ENCODE data around the gene FSIP1.
"Not testable (repeated sequence)": the region's sequence is repeated elsewhere in the genome, so short reads cannot be mapped to it uniquely, and the experiment has no call there.

FSIP1 gene

DNA sequence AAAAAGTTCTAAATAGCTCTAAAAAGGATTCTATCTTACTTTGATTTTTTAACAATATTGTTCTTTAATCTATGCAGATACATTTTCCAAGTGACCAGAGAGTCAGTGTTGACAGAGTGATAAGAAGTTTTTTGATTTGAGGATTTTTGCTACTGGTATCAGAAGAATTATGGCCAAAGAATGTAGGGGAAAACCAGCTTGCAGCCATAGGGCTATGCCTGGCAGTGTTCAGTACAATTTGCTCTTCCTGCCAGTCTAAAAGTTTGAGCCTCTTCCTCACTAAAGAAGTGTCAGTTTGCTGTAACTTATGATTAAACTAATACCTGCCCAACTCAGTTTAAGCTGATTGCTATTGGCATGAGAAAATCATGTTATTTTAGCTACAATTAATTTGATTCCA, 35.3 kb upstream of the FSIP1 start:
- TF ChIP-seq, protein P1, sequence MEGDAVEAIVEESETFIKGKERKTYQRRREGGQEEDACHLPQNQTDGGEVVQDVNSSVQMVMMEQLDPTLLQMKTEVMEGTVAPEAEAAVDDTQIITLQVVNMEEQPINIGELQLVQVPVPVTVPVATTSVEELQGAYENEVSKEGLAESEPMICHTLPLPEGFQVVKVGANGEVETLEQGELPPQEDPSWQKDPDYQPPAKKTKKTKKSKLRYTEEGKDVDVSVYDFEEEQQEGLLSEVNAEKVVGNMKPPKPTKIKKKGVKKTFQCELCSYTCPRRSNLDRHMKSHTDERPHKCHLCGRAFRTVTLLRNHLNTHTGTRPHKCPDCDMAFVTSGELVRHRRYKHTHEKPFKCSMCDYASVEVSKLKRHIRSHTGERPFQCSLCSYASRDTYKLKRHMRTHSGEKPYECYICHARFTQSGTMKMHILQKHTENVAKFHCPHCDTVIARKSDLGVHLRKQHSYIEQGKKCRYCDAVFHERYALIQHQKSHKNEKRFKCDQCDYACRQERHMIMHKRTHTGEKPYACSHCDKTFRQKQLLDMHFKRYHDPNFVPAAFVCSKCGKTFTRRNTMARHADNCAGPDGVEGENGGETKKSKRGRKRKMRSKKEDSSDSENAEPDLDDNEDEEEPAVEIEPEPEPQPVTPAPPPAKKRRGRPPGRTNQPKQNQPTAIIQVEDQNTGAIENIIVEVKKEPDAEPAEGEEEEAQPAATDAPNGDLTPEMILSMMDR (IDR thresholded peaks at IDR 0.05; ENCODE audit: extremely low read depth, missing control alignments) = no peak
- DNase-seq (ENCODE audit: low spot score) = no peak

DNA sequence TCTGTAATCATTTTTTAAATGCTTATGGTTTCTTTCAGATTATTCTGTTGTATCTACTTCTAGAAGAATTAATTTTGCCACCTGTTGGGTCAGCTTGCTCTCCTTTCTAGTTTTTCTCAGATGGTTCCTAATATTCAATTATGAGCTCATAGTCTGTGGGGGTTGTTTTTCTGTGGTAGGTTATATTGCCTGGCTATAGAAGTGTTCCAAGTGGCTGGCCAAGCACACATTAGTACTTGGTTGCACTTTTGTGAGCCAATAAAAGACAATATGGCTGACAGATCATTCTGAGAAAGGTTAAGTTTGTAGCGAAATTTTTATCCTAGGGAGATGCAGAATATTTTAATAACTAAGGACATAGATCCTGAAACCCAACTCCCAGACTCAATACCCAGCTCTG, 31.8 kb upstream of the FSIP1 start:
- TF ChIP-seq, protein P1 (IDR thresholded peaks at IDR 0.05; ENCODE audit: extremely low read depth, missing control alignments) = no peak
- no peak for DNase-seq (ENCODE audit: low spot score)

DNA sequence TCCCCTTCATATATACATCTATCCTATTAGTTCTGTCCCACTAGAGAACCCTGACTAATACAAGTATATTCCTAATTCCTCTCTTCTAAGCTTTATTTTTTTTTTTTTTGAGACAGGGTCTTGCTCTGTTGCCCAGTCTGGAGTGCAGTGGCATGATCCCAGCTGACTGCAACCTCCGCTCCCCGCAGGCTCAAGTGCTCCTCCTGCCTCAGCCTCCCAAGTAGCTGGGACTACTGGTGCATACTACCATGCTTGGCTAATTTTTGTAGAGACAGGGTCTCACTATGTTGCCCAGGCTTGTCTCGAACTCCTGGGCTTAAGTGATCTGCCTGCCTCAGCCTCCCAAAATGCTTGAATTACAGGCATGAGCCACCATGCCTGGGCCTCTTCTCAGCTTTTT, 30.0 kb upstream of the FSIP1 start:
- DNase-seq (ENCODE audit: low spot score) = not testable (repeated sequence)

DNA sequence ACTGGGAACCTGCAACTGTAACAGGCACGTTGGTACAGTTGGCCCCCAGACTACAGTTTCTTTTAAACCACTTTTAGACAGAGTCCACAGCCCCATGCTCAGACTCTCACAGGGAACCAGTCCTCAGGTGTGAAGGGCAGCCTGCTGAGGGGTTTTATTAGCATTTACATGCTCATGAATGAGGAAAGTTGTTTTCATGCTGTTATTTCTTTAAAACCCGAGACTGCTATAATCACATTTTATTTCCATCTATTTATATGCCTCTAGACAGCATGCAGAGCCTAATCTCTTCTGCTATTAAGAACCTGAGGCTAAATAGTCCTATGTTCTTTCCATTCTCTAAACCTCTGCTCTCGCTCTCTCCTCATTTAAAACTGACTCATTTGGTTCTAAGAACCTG, 26.3 kb upstream of the FSIP1 start:
- no peak for DNase-seq (ENCODE audit: low spot score)
- TF ChIP-seq, protein P1 (IDR thresholded peaks at IDR 0.05; ENCODE audit: extremely low read depth, missing control alignments) = no peak

DNA sequence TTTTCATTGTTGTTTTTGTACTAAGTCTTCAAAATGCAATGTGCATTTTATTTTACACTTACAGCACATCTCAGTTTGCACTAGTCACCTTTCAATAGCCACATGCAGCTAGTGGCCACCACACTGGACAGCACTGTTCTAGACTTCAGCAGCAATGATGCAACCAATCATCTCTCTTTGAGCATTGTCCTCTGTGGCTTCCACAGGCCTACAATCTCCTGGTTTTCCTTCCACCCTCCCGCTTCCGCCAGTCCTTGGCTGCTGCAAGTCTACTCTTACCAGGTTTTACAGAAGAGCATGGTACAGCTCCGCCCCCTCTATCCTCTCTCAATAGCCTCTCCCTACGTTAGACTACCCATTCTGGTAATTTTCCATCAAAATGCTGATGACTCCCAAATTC, 25.1 kb upstream of the FSIP1 start:
- TF ChIP-seq, protein P1 (IDR thresholded peaks at IDR 0.05; ENCODE audit: extremely low read depth, missing control alignments) = no peak
- DNase-seq (ENCODE audit: low spot score) = no peak

DNA sequence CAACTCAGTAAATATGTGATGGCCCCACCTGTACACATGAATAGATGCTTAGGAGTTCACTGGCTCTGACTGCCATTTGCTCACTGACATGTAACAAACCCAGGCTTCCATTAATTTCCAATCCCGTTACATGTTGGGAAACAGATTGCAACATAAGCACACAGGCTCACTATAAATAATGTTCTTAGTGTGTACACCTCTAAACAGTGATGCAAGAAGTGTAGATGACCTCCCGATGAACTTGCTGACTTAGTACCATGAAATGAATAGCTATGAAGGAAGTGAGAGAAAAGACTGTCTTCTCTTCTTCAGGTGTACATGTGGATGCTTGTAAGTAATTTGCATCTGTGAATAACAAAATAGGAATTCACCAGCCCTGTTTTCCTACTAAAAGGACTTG, 21.4 kb upstream of the FSIP1 start:
- DNase-seq (ENCODE audit: low spot score) = peak; percentile 9
- TF ChIP-seq, protein P1 (IDR thresholded peaks at IDR 0.05; ENCODE audit: extremely low read depth, missing control alignments) = no peak

DNA sequence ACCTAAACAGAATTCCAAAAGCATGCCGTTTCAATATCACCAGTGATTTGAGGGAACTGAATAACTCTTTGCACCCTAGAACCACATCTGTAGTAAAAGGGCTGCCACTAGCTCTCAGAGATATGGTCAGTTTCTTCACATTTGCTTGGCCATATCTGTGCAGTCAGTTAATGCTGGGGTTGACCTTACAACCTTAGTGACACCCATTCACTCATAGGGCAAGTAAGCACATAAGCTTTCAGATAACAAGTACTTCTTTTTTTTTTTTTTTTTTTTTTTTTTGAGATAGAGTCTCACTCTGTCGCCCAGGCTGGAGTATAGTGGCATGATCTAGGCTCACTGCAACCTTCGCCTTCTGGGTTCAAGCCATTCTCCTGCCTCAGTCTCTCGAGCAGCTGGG, 20.4 kb upstream of the FSIP1 start:
- TF ChIP-seq, protein P1 (IDR thresholded peaks at IDR 0.05; ENCODE audit: extremely low read depth, missing control alignments) = no peak
- no peak for DNase-seq (ENCODE audit: low spot score)

DNA sequence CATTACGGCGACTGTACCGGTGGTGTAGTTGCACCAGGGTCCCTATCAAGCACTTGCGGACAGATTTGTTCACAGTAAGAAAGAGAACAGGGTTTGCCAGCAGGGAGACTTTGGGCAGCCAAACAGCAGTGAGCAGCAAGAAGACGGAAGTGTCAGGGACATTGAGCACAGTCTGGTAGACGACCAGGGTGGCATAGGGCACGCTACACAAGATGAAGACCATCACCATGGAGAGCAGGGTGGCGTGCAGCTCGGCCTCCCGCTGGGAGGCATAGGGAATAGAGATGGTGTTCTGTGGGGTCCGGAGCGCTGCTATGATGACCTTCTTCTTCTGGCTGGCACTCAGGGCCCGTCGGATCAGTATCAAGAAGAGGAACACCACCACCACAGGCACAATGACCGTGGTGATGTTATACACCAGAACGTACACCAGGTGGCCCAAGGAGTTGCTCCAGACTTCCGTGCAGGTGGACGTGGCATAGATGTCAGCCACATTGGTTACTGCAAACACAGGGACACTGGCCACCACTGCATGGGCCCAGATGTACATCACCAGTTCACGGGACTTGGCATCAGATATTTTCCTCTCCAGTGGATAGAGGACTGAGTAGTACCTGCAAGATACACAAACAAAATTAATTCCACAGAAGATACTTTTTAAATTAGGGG, 19.1 kb upstream of the FSIP1 start:
- peak; percentile 53 for DNase-seq (ENCODE audit: low spot score)
- TF ChIP-seq, protein P1 (IDR thresholded peaks at IDR 0.05; ENCODE audit: extremely low read depth, missing control alignments) = peak; percentile 50
